ENCODE results near the gene PHF12.

DNA sequence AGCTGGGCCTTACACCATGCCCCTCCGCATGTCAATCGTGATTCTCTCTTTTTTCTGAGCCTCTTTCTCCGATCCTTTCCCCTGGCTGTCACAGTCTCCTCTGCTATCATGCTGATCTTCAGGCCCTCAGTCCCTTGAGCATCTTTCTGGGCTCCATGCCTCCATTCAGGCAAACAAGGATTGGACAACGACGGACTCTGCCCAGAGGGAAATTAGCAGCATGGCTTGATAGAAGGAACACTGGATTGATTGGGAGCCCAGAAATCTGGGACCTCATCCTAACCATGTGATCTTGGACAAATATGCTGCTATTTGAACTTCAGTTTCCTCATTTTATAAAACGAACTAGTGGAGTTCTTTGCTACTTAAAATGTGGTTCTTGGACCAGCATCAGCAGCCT lies 19.6 kb upstream of the PHF12 start:
- no peak for TF ChIP-seq POLR2A (IDR thresholded peaks at IDR 0.05; ENCODE audit: low read depth, low read length)
- TF ChIP-seq RAD21 (IDR thresholded peaks at IDR 0.05; ENCODE audit: low read length), result no peak
- TF ChIP-seq, protein P1, sequence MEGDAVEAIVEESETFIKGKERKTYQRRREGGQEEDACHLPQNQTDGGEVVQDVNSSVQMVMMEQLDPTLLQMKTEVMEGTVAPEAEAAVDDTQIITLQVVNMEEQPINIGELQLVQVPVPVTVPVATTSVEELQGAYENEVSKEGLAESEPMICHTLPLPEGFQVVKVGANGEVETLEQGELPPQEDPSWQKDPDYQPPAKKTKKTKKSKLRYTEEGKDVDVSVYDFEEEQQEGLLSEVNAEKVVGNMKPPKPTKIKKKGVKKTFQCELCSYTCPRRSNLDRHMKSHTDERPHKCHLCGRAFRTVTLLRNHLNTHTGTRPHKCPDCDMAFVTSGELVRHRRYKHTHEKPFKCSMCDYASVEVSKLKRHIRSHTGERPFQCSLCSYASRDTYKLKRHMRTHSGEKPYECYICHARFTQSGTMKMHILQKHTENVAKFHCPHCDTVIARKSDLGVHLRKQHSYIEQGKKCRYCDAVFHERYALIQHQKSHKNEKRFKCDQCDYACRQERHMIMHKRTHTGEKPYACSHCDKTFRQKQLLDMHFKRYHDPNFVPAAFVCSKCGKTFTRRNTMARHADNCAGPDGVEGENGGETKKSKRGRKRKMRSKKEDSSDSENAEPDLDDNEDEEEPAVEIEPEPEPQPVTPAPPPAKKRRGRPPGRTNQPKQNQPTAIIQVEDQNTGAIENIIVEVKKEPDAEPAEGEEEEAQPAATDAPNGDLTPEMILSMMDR (conservative IDR thresholded peaks at IDR 0.05; ENCODE audit: low read depth, low read length), result no peak
- TF ChIP-seq SMC3 (IDR thresholded peaks at IDR 0.05; ENCODE audit: low read depth, low read length), result no peak
